ENCODE results near the gene RAB27B. TPM values are rescaled to one million over a fixed set of nuclear protein-coding genes. Genes with fewer than 3 reads are reported as not detected.

The RAB27B gene
- total and polyA plus RNA-seq, 8 donors: 1.8 to 102 (median 17.0) TPM

DNA sequence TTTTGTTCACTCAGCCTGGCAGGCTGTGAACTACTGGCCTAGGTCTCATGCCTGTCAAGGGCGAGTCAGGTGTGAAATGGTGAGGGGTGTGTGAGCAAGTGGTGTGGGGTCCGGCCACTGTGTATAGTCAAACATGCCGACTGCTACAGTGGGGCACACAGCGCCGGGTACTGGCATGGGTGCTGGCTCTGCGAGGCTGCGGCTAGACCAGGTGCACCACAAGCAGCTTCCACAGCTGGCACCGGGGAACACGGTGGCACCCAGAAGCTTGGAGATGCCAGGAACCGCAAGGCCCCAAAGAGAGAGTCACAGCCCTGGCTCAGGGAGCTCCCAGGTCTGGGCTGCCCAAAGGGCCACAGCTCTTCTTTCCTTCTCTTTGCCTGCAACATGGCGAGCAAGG is 81.3 kb downstream of the RAB27B start:
- DNase-seq: no peak
- Histone ChIP-seq H3K4me1 (no peaks in the 10 kb centered on the region), H3K4me3 (no peak overlapping the region), H3K27ac (no peak overlapping the region), H3K9me3 (no peaks in the 10 kb centered on the region), H3K27me3 (no peaks in the 10 kb centered on the region), H3K36me3 (peaks cover 0 to 24% (median 14%) of the 10 kb centered on the region in 4 donors)
- intact Hi-C loops (cut with DNase I; ENCODE audit: low total_unique reads): no loop called here
- 69 to 90% (median 87%) methylated on average over 6 to 11 of the region's 11 CpGs for WGBS, 5 donors
- no peak for TF ChIP-seq POLR2A (IDR thresholded peaks at IDR 0.05)
- no peak for TF ChIP-seq POLR2AphosphoS5 (IDR thresholded peaks at IDR 0.05)
- TF ChIP-seq EP300 (IDR thresholded peaks at IDR 0.05): no peak
- TF ChIP-seq CTCF (IDR thresholded peaks at IDR 0.05): no peak

GRCh38 chr18:54910161-54910919 is 82.1 kb downstream of the RAB27B start:
- no peak for DNase-seq
- 71 to 92% (median 87%) methylated on average over 4 to 6 of the region's 6 CpGs for WGBS, 5 donors
- Histone ChIP-seq H3K36me3 (peaks cover 0 to 23% (median 9%) of the 10 kb centered on the region in 4 donors), H3K4me3 (no peak overlapping the region), H3K27ac (no peak overlapping the region), H3K4me1 (no peaks in the 10 kb centered on the region), H3K9me3 (no peaks in the 10 kb centered on the region), H3K27me3 (no peaks in the 10 kb centered on the region)
- no peak for TF ChIP-seq EP300 (IDR thresholded peaks at IDR 0.05)
- no peak for TF ChIP-seq POLR2A (IDR thresholded peaks at IDR 0.05)
- no peak for TF ChIP-seq CTCF (IDR thresholded peaks at IDR 0.05)
- no peak for TF ChIP-seq POLR2AphosphoS5 (IDR thresholded peaks at IDR 0.05)
- intact Hi-C loops (cut with DNase I; ENCODE audit: low total_unique reads): no loop called here

DNA sequence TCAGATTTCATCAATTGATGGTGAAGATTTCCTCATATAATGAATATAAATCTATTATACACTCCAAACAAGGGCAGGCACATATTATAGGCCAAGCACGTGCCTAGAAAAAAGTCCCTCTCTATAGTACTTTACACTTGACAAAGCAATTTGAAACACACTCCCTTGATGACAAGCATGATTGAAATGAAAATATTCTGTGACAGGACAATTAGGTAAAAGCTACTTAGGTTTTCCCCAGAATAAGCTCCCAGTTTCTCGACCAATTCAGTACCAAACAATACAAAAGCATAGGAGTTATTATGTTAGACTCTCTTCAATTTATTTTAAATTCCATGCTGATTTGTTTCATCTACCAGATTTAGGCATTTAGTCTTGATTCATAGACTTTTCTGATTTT is 83.3 kb downstream of the RAB27B start:
- Histone ChIP-seq H3K27me3 (no peaks in the 10 kb centered on the region), H3K4me1 (no peaks in the 10 kb centered on the region), H3K4me3 (no peak overlapping the region), H3K9me3 (no peaks in the 10 kb centered on the region), H3K27ac (no peak overlapping the region), H3K36me3 (peaks cover 0 to 27% (median 13%) of the 10 kb centered on the region in 4 donors)
- no peak for TF ChIP-seq POLR2A (IDR thresholded peaks at IDR 0.05)
- TF ChIP-seq POLR2AphosphoS5 (IDR thresholded peaks at IDR 0.05): no peak
- no peak for TF ChIP-seq CTCF (IDR thresholded peaks at IDR 0.05)
- TF ChIP-seq EP300 (IDR thresholded peaks at IDR 0.05): no peak
- DNase-seq: no peak
- WGBS, 5 donors: 80 to 90% (median 87%) methylated on average over 2 of the region's 2 CpGs
- intact Hi-C loops (cut with DNase I; ENCODE audit: low total_unique reads): no loop called here

GRCh38 chr18:54914816-54915215 is 86.5 kb downstream of the RAB27B start:
- 42 to 58% (median 49%) methylated on average over 4 of the region's 4 CpGs for WGBS, 5 donors

More at GRCh38 chr18:54914816-54915215, 86.5 kb downstream of the RAB27B start:
- Histone ChIP-seq H3K4me1 (no peaks in the 10 kb centered on the region), H3K27me3 (no peaks in the 10 kb centered on the region), H3K4me3 (no peak overlapping the region), H3K27ac (no peak overlapping the region), H3K9me3 (no peaks in the 10 kb centered on the region), H3K36me3 (peaks cover 0 to 50% (median 27%) of the 10 kb centered on the region in 4 donors)
- intact Hi-C loops (cut with DNase I; ENCODE audit: low total_unique reads): no loop called here
- no peak for DNase-seq
- no peak for TF ChIP-seq POLR2AphosphoS5 (IDR thresholded peaks at IDR 0.05)
- no peak for TF ChIP-seq EP300 (IDR thresholded peaks at IDR 0.05)
- no peak for TF ChIP-seq CTCF (IDR thresholded peaks at IDR 0.05)
- no peak for TF ChIP-seq POLR2A (IDR thresholded peaks at IDR 0.05)
